HG03342 (cell line): ENCODE results near the gene PTPA.
"Not testable (repeated sequence)": the region's sequence is repeated elsewhere in the genome, so short reads cannot be mapped to it uniquely, and the experiment has no call there.

ENCODE experiments used
- ATAC-seq: cut with Tn5 transposase; IDR thresholded peaks from one replicate; pipeline ENCODE4 v1.9.1; 2021; ENCODE audit warnings: mild to moderate bottlenecking, moderate library complexity; ENCODE audit not compliant: unreplicated experiment

Gene PTPA

DNA sequence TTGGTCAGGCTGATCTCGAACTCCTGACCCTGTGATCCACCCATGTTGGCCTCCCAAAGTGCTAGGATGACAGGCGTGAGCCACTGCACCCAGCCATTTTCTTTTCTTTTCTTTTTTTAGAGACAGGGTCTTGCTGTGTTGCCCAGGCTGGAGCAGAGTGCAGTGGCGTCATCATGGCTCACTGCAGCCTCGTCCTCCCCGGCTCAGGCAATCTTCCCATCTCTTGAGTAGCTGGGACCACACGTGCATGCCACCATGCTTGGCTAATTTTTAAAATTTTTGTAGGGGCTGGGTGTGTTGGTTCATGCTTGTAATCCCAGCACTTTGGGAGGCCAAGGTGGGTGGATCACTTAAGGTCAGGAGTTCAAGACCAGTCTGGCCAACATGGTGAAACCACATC is 85.8 kb downstream of the PTPA start:
- not testable (repeated sequence) for ATAC-seq

DNA sequence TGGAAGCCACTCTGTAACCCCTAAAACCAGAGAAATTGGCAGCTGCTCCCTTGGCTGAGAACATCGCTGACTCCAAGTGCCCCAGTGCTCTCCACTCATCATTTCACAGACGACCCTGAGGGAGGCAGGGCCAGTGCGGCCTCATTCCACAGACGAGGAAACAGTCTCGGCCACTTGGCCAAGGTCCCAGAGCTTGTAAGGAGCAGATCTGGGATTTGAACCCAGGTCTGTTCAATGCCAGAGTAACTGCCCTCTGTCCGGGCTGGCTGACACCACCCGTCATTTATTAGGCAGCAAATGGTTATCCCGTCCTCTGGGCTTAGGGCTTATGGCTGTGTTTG is 86.7 kb downstream of the PTPA start:
- no peak for ATAC-seq
